Mucosa of stomach (tissue), 1 donor: ENCODE data around the gene FBXO41.

Experiments used
- H3K27me3 ChIP-seq: one replicate; pipeline ENCODE4 v1.7.0; 2013; ENCODE audit warnings: mild to moderate bottlenecking, low read length; ENCODE audit not compliant: control insufficient read depth, insufficient read depth
- H3K36me3 ChIP-seq: one replicate; pipeline ENCODE4 v1.7.0; 2013; ENCODE audit warnings: low read length; ENCODE audit not compliant: control insufficient read depth, insufficient read depth
- H3K4me1 ChIP-seq: one replicate; pipeline ENCODE4 v1.7.0; 2013; ENCODE audit warnings: mild to moderate bottlenecking, low read length; ENCODE audit not compliant: control insufficient read depth, insufficient read depth
- H3K4me3 ChIP-seq: one replicate; pipeline ENCODE4 v1.7.0; 2013; ENCODE audit warnings: low read length
- H3K9ac ChIP-seq: one replicate; pipeline ENCODE4 v1.7.0; 2013; ENCODE audit warnings: mild to moderate bottlenecking, low read length, moderate library complexity
- H3K9me3 ChIP-seq: one replicate; pipeline ENCODE4 v1.7.0; 2013; ENCODE audit warnings: mild to moderate bottlenecking, low read length, moderate library complexity; ENCODE audit not compliant: control insufficient read depth
- donor health status: Pancreatic carcinoma.

Gene FBXO41

DNA sequence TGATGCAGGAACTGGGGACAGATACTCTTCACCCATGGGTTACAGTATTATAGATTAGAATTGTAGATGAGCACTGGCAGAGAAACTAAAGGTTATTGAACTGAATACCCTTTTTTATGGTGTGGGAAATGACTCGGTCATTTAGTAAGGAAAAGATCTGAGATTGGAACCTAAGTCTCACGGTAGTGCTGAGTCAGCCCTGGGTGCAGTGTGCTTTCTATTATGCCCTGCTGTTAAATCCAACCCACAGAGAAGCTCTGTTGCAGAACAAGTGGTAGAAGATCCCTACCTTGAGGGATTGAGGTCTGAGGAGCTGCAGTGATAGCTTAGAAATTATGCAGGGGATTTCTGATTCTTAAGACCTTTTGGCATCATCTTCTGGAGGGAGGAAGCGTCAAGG lies 37.4 kb downstream of the FBXO41 start:
- H3K4me1 ChIP-seq, result no peaks in the 10 kb centered on the region
- no peaks in the 10 kb centered on the region for H3K9me3 ChIP-seq
- no peak overlapping the region for H3K4me3 ChIP-seq
- H3K9ac ChIP-seq, result no peak overlapping the region
- peaks cover 22% of the 10 kb centered on the region for H3K36me3 ChIP-seq
- H3K27me3 ChIP-seq, result no peaks in the 10 kb centered on the region

- no peaks in the 10 kb centered on the region for H3K4me1 ChIP-seq
Measured at GRCh38 chr2:73244580-73244979, 39.7 kb downstream of the FBXO41 start.

GRCh38 chr2:73243884-73244570 lies 40.3 kb downstream of the FBXO41 start:
- no peak overlapping the region for H3K9ac ChIP-seq
- peaks cover 10% of the 10 kb centered on the region for H3K36me3 ChIP-seq
- H3K4me3 ChIP-seq, result no peak overlapping the region
- H3K9me3 ChIP-seq, result no peaks in the 10 kb centered on the region
- H3K27me3 ChIP-seq, result no peaks in the 10 kb centered on the region
- H3K4me1 ChIP-seq, result no peaks in the 10 kb centered on the region

More at GRCh38 chr2:73244580-73244979, 39.7 kb downstream of the FBXO41 start:
- Histone ChIP-seq H3K9ac (no peak overlapping the region), H3K9me3 (no peaks in the 10 kb centered on the region), H3K4me3 (no peak overlapping the region), H3K36me3 (peaks cover 10% of the 10 kb centered on the region), H3K27me3 (no peaks in the 10 kb centered on the region)

- H3K4me3 ChIP-seq, result no peak overlapping the region
- peaks cover 4% of the 10 kb centered on the region for H3K36me3 ChIP-seq
- H3K9ac ChIP-seq, result no peak overlapping the region
- no peaks in the 10 kb centered on the region for H3K9me3 ChIP-seq
- H3K27me3 ChIP-seq, result no peaks in the 10 kb centered on the region
- peaks cover 8% of the 10 kb centered on the region for H3K4me1 ChIP-seq
Measured at GRCh38 chr2:73239776-73240175, 44.5 kb downstream of the FBXO41 start.

DNA sequence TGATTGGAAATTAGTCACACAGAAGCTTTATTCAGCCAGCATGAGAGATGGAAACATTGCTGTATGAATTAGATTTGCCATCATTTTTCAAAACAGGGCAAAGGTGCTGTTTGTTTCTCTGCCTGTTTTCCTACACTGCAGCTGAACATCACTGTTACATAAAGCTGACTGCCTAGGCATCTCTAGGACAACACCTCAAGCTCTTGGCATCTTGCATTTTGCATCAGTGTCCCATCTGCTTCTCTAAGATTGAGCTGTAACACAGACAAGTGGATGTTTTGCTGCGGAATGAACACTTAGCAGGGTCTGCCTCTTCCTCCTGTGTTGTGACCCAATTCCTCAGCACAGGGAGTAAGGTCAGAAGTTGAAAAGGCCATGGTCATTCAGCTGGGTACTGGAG lies 45.3 kb downstream of the FBXO41 start:
- Histone ChIP-seq H3K4me1 (peaks cover 10% of the 10 kb centered on the region), H3K9ac (no peak overlapping the region), H3K4me3 (no peak overlapping the region), H3K27me3 (no peaks in the 10 kb centered on the region), H3K9me3 (no peaks in the 10 kb centered on the region), H3K36me3 (no peaks in the 10 kb centered on the region)

- Histone ChIP-seq H3K27me3 (no peaks in the 10 kb centered on the region), H3K9me3 (no peaks in the 10 kb centered on the region), H3K36me3 (no peaks in the 10 kb centered on the region), H3K4me1 (peaks cover 10% of the 10 kb centered on the region), H3K4me3 (no peak overlapping the region), H3K9ac (no peak overlapping the region)
Measured at GRCh38 chr2:73238149-73238548, 46.1 kb downstream of the FBXO41 start.

- peaks cover 15% of the 10 kb centered on the region for H3K4me1 ChIP-seq
- H3K9ac ChIP-seq, result no peak overlapping the region
Measured at GRCh38 chr2:73237168-73237567, 47.1 kb downstream of the FBXO41 start.

GRCh38 chr2:73235315-73236028 lies 48.8 kb downstream of the FBXO41 start:
- H3K27me3 ChIP-seq, result no peaks in the 10 kb centered on the region
- H3K4me1 ChIP-seq, result peaks cover 15% of the 10 kb centered on the region
- H3K4me3 ChIP-seq, result peak overlapping the region; percentile 76
- H3K9ac ChIP-seq, result peak overlapping the region; percentile 88
- no peaks in the 10 kb centered on the region for H3K9me3 ChIP-seq
- H3K36me3 ChIP-seq, result no peaks in the 10 kb centered on the region

More at GRCh38 chr2:73237168-73237567, 47.1 kb downstream of the FBXO41 start:
- Histone ChIP-seq H3K4me3 (no peak overlapping the region), H3K9me3 (no peaks in the 10 kb centered on the region), H3K27me3 (no peaks in the 10 kb centered on the region), H3K36me3 (no peaks in the 10 kb centered on the region)

- Histone ChIP-seq H3K4me3 (peak within 1 kb of the TSS; percentile 76), H3K4me1 (peaks cover 15% of the 10 kb centered on the region)
Measured at GRCh38 chr2:73233932-73234832, 50.1 kb downstream of the FBXO41 start, which contains the start of gene CCT7. CCT7 (plus strand) TSS chr2:73234308; CDS start chr2:73234379, 71 bp downstream.

DNA sequence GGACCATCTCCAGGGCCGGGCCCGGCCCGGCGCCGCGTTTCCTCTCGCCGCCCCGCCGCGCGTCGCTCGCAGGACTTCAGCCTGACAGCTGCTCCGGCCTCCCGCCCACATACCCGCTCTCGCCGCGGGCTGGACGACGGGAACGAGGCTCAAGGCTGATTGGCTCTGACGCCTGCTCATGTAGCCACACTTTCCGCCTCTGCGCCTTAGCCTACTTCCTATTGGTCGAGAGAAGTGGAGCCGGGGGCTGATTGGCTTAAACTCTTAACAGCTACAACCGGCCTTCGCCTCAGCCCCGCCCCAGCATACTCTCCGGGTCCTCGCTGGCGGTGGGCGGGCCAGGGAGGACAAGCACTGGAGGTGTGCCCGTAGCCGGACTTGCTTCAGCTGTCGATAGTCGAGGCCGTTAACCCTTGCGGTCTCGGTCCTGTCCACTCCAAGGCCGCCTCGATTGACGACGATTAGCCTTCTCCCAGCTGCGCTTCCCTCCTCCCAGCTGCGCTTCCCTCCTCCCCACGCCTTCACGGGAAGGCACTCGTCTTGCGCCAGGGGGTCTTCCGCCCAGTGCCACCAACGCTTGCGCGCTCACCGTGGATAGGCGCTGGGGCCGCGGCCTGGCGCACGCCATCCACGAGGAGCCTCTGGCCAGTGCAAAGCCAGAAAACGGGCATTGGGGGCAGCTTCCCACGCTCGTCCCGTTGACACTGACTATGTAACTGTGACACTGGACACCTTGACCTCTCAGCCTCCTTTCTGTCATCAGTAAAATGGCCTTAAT lies 50.9 kb downstream of the FBXO41 start, which contains the start of gene PRADC1:
PRADC1 (minus strand) TSS at position 86 of the 778 bp plus-strand sequence; CDS start at position 7, 79 bp downstream.
- Histone ChIP-seq H3K9me3 (no peaks in the 10 kb centered on the region), H3K9ac (peak within 1 kb of the TSS; percentile 88), H3K4me3 (peak within 1 kb of the TSS; percentile 79), H3K36me3 (peaks cover 4% of the 10 kb centered on the region), H3K4me1 (peaks cover 15% of the 10 kb centered on the region), H3K27me3 (no peaks in the 10 kb centered on the region)

More at GRCh38 chr2:73233932-73234832, 50.1 kb downstream of the FBXO41 start, which contains the start of gene CCT7:
- peak within 1 kb of the TSS; percentile 88 for H3K9ac ChIP-seq
- H3K27me3 ChIP-seq, result no peaks in the 10 kb centered on the region
- no peaks in the 10 kb centered on the region for H3K36me3 ChIP-seq
- no peaks in the 10 kb centered on the region for H3K9me3 ChIP-seq
